SU-DHL-6 (cell line): ENCODE data around the gene SMIM8.

ENCODE experiments used
- EZH2phosphoT487 ChIP-seq: fragments of 200-600 bp; sonication (generic), shearing (Covaris generic); conservative IDR thresholded peaks from 2 replicates; pipeline ENCODE4 v1.6.1; 2018; ENCODE audit warnings: mild to moderate bottlenecking, antibody characterized with exemption, low read length, moderate library complexity, mixed read lengths
- TF ChIP-seq, protein P1 (sequence below): fragments of 200-600 bp; sonication (generic); IDR thresholded peaks from one replicate; pipeline ENCODE4 v1.5.1; 2017; ENCODE audit warnings: antibody characterized with exemption, mild to moderate bottlenecking, low read length, moderate library complexity; ENCODE audit not compliant: insufficient read depth, poor library complexity, severe bottlenecking

DNA sequence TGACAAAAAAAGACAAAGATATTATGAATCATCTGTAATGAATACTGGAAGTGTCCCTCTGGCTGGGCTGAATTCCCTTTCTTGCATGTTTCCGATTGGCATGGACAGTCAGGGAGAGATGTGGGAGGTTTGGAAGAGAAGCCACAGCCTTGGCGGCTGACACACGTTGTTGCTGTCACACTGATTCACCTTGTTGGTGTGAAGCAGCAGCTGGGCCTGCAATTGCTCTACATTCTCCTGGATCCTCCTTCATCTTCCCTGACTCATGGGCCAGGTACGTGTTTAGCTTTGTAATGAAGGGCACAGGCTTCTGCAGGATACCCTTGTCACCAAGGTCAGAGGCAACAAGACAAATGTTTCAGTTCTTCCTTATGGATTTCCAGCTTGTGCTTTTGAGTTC lies 13.4 kb upstream of the SMIM8 start:
- TF ChIP-seq, protein P1, sequence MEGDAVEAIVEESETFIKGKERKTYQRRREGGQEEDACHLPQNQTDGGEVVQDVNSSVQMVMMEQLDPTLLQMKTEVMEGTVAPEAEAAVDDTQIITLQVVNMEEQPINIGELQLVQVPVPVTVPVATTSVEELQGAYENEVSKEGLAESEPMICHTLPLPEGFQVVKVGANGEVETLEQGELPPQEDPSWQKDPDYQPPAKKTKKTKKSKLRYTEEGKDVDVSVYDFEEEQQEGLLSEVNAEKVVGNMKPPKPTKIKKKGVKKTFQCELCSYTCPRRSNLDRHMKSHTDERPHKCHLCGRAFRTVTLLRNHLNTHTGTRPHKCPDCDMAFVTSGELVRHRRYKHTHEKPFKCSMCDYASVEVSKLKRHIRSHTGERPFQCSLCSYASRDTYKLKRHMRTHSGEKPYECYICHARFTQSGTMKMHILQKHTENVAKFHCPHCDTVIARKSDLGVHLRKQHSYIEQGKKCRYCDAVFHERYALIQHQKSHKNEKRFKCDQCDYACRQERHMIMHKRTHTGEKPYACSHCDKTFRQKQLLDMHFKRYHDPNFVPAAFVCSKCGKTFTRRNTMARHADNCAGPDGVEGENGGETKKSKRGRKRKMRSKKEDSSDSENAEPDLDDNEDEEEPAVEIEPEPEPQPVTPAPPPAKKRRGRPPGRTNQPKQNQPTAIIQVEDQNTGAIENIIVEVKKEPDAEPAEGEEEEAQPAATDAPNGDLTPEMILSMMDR, result no peak
- TF ChIP-seq EZH2phosphoT487, result no peak
